Umbilical cord (tissue), 2 donors: ENCODE data around the gene PRND. TPM values are rescaled to one million over a fixed set of nuclear protein-coding genes. Genes with fewer than 3 reads are reported as not detected.
A peak's percentile ranks its signal among the peaks of the same experiment; 100 is the strongest.
"Not testable (repeated sequence)": the region's sequence is repeated elsewhere in the genome, so short reads cannot be mapped to it uniquely, and the experiment has no call there.

ENCODE experiments used
- DNase-seq: peaks from one replicate; pipeline ENCODE4 v3.0.0-alpha.2; 2015; ENCODE audit warnings: low spot score
- total RNA-seq: library from RNA; depleted of rRNA; stranded (reverse); fragments of >200 nt; gene quantifications from one replicate; pipeline ENCODE4 v1.2.3, GENCODE V29; 2014; ENCODE audit warnings: low replicate concordance; ENCODE audit not compliant: insufficient read depth

PRND gene
- total RNA-seq = 4.3 TPM

GRCh38 chr20:4721719-4722118 is at the start of gene PRND:
PRND (plus strand) TSS chr20:4721909; CDS start chr20:4724552, 2,643 bp downstream.
- no peak for DNase-seq

- no peak for DNase-seq
Measured at GRCh38 chr20:4672948-4673347, 48.8 kb upstream of the PRND start.

- DNase-seq = no peak
Measured at GRCh38 chr20:4673371-4674001, 48.2 kb upstream of the PRND start.

GRCh38 chr20:4674672-4675071 is 47.0 kb upstream of the PRND start:
- no peak for DNase-seq

- DNase-seq = no peak
Measured at GRCh38 chr20:4677846-4678245, 43.9 kb upstream of the PRND start.

- peak; percentile 20 for DNase-seq
Measured at GRCh38 chr20:4681401-4681800, 40.3 kb upstream of the PRND start.

GRCh38 chr20:4681991-4682401 is 39.7 kb upstream of the PRND start:
- DNase-seq = peak; percentile 39

GRCh38 chr20:4682682-4683081 is 39.0 kb upstream of the PRND start:
- no peak for DNase-seq

- no peak for DNase-seq
Measured at GRCh38 chr20:4683261-4683660, 38.4 kb upstream of the PRND start.

GRCh38 chr20:4684837-4685413 is 36.8 kb upstream of the PRND start:
- DNase-seq = no peak

GRCh38 chr20:4685923-4686221 is 35.8 kb upstream of the PRND start:
- no peak for DNase-seq

- no peak for DNase-seq
Measured at GRCh38 chr20:4688305-4688704, 33.4 kb upstream of the PRND start.

GRCh38 chr20:4689220-4689619 is 32.5 kb upstream of the PRND start:
- DNase-seq = no peak

GRCh38 chr20:4691753-4692152 is 30.0 kb upstream of the PRND start:
- no peak for DNase-seq

- no peak for DNase-seq
Measured at GRCh38 chr20:4694076-4694475, 27.6 kb upstream of the PRND start.

- no peak for DNase-seq
Measured at GRCh38 chr20:4697189-4697830, 24.4 kb upstream of the PRND start.

- no peak for DNase-seq
Measured at GRCh38 chr20:4697831-4698221, 23.9 kb upstream of the PRND start.

GRCh38 chr20:4699216-4699615 is 22.5 kb upstream of the PRND start:
- DNase-seq = no peak

GRCh38 chr20:4699957-4700356 is 21.8 kb upstream of the PRND start:
- no peak for DNase-seq

- DNase-seq = no peak
Measured at GRCh38 chr20:4702562-4703280, 19.0 kb upstream of the PRND start.

- no peak for DNase-seq
Measured at GRCh38 chr20:4703281-4703676, 18.4 kb upstream of the PRND start.

GRCh38 chr20:4706941-4707340 is 14.8 kb upstream of the PRND start:
- DNase-seq = not testable (repeated sequence)

GRCh38 chr20:4708036-4708435 is 13.7 kb upstream of the PRND start:
- no peak for DNase-seq
